Right lobe of liver (tissue), 4 donors: ENCODE results near the gene TNIP2.

Source experiments
- POLR2A ChIP-seq: fragments of 450-650 bp; IDR thresholded peaks from one replicate; pipeline ENCODE4 v1.6.1; 2017; ENCODE audit warnings: antibody characterized with exemption, mild to moderate bottlenecking
- TF ChIP-seq, protein P1 (sequence below), 4 donors: fragments of 200-600 bp in 3 of 4; fragments of 450-650 bp in 1 of 4; IDR thresholded peaks; one replicate each; pipeline versions ENCODE4 v1.5.1 to v1.8.0; 2016 to 2022; ENCODE audit warnings: antibody characterized with exemption in 4 of 4, mild to moderate bottlenecking in 2 of 4
- donor health status: DM: no; HTN: no; CAD: no.
- donor health status: DM: no; HTN: no; CAD: no.
- donor health status: DM: no; HTN: yes; CAD: no.

DNA sequence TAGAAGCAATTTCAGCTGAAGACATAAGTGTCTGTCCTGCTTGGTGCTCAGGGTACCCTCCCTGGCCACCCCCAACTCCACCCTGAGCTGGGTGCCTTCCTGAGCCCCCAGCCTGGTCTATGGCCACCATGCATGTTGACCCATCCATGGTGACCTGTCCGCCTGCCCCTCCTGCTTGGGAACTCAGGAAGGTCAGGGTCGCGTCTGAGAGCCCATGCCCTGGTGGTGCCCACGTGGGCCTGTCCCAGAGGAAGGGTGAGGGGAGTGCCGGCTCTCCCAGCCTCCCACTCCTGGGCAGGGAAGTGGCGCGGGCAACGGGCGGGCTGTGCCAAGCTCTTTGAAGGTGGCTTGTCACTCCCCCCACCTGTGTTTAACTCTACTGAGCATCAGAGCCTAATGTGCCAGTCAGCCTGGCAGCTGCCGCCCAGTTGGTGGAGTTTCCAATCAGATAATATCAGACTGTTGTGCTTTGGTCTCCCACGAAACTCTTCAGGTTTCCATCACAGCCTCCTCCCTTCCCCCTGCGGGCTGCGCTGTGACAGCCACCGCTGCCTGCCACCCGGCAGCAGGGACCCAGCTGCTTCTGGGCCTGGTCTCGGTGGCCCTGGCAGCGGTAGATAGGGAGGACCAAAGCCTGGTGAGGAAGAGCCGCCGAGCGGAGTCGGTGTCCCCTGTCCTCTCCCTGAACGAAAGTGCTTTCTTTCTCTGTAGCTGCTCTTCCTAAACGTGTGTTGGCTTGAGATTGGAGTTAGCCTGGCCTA is 41.6 kb upstream of the TNIP2 start:
- TF ChIP-seq, protein P1, sequence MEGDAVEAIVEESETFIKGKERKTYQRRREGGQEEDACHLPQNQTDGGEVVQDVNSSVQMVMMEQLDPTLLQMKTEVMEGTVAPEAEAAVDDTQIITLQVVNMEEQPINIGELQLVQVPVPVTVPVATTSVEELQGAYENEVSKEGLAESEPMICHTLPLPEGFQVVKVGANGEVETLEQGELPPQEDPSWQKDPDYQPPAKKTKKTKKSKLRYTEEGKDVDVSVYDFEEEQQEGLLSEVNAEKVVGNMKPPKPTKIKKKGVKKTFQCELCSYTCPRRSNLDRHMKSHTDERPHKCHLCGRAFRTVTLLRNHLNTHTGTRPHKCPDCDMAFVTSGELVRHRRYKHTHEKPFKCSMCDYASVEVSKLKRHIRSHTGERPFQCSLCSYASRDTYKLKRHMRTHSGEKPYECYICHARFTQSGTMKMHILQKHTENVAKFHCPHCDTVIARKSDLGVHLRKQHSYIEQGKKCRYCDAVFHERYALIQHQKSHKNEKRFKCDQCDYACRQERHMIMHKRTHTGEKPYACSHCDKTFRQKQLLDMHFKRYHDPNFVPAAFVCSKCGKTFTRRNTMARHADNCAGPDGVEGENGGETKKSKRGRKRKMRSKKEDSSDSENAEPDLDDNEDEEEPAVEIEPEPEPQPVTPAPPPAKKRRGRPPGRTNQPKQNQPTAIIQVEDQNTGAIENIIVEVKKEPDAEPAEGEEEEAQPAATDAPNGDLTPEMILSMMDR (IDR thresholded peaks at IDR 0.05) = no peak
- TF ChIP-seq POLR2A = no peak
